Activated CD4-positive, alpha-beta T cell treated with anti-CD3 and anti-CD28 coated beads, Interleukin-2, amount 50 U/mL, for 24 hours (primary cell): ENCODE results near the gene CAMK2N1.

ENCODE experiments used
- DNase-seq, 2 donors: peaks; one replicate each; pipeline ENCODE4 v3.0.0-alpha.2; 2020; ENCODE audit warnings: low read depth in 1 of 2, low spot score in 1 of 2

Gene CAMK2N1

DNA sequence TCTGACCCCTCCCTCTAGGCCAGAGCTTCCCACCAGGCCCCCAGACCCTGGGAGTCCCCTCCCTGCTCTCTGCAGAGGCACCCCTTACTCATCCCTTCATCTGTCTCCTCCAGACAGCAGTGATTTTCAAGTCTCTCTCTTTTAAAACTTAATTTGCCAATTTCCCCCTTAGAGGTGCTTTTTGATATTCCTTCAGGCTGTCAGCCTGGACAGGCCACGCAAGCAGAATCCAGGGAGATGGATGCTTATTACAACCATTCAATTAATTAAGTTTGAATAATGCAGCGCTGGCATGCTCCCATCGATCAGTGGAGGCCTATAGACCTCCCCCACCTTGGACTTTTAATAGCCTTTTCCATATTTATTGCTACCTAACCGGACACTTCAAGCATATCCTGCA lies 6.2 kb downstream of the CAMK2N1 start:
- DNase-seq = no peak

DNA sequence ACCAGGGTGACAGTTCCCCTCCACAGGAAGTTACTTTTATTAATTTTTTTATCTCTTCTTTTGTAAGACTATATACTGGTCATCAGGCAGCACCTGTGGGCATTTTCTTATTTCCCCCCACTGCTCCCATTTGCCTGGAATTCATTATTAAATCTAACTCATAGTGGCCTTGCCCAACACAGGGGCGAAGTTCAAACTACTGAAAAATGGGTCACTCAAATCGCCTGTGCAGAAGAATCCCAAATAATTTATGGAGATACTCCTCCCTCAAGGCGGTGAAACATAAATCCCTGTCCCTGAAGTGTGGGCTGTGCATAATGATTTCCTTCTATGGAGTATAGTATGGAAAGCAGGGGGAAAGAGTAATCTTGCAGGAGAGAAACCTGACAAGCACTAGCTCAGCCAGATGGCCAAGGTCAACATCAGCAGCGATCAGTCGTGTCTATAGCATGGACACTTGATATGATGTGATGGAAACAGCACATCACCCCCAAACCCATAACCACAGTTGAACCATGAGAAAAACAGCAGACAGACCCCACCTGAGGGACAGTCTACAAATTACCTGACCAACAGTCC lies 7.9 kb downstream of the CAMK2N1 start:
- no peak for DNase-seq

DNA sequence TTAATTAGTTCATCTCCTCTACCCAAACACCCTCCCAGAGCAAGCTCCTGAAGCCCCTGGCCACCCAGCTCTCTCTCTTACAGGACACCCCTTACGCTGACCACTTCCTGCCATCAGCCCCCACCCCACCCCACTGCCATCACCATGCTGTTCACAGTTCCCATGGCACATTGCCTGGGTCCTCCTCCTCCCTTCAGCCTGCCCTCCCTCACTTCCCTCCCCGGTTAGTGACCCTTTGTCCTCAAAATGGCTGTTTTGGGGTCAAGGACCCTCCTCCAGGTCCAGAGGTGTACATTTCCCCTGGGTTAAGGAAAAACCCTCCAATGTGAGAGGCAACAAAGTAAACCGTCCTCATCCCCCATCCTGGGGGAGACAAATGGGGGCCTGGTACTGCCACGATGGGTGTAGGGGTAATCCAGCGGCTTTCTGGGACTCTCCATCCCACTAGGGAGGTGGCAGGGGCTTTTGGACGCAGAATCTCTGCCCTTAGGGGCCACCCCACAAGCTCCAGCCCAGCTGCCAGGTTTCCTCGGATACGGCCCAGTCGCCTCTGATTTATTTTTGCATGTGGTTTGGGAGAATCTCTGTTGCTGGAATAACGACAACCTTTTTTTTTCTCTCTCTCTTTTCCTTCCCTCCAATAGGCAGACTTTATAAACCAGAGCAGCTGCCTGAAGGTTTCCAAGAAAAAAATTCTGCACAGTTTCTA lies 8.5 kb downstream of the CAMK2N1 start:
- no peak for DNase-seq

DNA sequence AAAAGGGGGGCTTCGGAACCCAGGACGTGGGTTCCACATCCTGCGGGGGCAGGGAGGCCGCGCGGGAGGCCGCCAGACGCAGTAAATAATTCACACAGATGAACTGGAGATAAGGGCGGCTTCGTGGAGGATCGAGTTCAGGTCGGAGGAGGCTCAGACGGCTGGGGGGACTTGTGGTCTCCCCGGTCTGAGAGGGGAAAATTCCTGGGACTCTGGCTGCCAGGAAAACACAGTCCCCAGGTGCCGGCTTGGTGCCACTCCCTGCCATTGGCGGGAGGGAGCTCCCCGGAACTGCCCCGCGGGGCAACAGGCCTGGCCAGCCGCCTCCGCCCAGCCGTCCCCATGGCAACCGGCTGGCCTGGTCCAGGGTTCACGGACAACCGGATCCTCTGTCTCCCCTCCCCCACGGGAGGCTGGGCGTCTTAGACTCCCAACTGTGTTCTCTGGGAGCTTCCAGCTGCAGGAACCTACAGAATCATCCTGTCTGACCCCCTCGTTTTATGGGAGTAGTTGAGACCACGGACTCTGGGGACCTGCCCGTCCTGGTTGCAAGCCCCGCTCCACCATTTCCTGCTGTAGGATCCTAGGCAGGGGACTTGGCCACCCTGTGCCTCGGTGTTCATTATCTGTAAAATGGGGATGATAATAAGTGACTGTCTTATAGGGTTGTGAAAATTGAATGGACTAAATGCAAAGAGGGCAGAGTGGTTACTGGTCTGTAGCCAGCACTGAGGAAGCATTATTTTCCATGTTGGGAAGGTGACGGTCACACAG lies 9.6 kb downstream of the CAMK2N1 start:
- no peak for DNase-seq

DNA sequence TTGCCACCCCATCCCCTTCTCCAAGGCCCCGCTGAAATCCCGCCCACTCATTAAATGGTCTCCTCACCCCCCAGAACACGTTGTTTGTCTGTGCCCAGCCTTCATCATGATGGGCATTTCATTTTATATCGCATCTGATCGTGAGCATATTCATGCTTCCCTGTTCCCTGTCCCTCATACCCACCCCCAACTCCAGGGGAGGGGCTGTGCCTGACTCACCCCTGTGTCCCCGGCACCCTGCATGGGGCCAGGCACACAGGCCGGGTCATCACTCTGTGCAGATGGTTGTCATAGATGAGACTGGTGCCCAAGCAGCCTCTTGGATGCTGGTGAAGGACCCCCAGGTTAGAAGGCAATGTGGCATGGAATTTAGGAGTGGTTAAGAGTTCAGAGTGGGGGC lies 11.0 kb downstream of the CAMK2N1 start:
- DNase-seq = no peak

DNA sequence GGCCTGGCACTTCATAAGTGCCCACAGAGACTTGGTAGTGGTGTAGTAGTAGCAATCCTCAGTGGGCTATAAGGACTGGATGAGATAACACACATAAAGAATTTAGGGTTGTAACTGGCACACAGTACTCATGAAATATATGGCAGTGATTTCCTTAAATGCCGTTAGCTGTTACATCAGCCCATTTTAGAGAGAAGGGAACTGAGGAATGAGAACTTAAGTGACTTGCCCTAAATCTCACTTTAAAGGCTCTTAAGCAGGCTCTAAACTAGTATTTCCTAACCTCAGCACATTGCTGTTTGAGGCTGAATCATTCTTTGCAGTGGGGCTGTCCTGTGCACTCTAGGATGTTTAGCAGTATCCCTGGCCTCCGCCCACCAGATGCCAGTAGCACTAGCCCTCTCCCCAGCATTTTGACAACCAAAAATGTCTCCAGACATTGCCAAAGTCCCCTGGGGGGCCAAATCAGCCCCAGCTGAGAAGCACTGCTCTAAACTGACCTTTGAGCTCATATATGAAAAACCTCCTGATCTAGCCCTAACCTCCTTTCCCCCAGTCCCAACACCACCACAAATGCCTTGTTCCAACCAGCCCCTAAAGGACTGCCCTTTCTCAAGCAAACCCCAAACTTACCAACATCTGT lies 11.6 kb downstream of the CAMK2N1 start:
- no peak for DNase-seq

DNA sequence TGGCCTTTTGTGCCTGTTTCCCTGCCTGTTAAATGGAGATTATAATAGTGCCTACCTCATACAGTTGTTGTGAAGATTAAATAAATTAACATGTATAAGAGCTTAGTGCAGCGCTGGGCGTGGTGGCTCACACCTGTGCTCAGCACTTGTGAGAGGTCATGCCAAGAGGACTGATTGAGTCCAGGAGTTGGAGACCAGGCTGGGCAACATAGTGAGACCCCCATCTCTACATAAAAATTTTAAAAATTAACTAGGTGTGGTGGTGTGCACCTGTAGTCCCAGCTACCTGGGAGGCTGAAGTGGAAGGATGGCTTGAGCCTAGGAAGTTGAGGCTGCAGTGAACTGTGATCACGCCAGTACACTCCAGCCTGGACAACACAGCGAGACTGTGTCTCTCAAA lies 12.1 kb downstream of the CAMK2N1 start:
- DNase-seq = no peak

DNA sequence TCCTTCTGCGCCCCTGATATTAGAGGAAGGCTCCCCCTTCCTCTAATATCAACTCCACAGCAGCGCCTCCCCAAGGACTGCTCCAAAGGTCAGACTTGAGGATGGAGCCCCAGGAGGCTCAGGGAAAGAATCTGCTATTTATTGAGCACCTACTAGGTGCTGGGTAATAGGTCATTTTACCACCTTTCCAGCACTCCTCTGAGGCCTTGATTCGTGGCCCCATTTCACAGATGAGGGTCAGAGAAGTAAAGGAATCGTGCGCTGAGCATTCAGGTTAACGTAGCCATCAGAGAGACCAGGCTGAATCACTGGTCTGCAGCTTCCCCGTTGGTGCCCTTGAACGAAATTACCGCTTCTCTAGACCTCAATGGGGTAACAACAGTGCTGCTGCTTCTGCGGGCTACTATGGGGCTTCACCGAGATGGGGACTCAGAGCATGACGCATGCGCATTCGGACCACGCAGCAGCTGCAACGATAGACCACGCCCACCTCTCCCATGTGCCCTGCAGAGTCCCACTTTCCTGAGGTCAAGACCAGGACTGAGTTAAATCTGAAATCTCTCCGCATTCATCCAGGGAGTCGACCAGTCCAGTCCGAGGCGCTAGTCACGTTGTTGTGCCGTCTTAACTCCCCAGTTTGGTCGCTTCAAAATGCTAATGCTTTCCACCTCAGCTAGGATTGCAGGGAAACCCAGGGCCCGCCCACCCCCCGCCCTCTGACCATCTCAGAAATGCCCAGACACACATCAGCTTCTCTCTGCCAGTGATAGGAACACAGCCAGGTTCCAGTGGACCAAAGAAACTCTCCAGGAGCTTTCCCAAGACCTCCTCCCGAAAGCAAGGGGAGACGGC lies 12.9 kb downstream of the CAMK2N1 start:
- DNase-seq = no peak

DNA sequence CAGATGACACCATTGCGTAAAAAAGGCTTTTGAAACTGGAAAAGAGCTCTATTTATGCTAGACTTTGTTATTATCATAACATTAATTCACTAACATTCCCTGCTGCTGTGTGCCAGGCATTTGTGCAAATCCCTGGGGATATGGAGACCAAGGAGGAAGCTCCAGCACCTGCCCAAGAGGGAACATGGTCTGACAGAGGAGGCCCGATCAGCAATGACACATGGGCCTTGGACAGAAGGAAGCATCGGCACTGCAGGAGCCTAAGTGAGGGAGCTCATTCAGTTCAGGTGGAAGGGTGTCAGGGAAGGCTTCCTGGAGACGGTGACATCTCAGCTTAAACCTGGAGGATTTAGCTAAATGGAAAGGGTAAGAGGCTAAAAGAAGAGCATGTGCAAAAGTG lies 13.9 kb downstream of the CAMK2N1 start:
- DNase-seq = no peak

DNA sequence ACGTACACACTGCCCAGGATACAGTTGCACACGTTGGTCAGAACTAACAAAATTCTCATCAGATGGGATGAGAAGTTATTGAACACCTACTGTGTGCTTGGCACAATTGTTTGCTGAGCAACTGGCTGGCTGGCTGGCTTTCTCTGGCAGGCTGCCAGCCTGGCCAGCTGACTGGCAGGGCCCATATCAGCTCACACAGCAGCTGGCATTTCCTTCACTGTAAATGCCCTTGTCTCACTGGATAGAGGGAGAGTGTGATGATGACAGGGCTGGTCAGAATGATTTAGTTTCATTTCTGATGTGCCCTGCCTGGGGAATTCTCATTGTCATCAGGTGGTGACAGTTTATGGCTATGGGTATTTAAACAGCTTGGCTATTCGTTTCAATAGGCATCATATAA lies 15.8 kb downstream of the CAMK2N1 start:
- DNase-seq = no peak

DNA sequence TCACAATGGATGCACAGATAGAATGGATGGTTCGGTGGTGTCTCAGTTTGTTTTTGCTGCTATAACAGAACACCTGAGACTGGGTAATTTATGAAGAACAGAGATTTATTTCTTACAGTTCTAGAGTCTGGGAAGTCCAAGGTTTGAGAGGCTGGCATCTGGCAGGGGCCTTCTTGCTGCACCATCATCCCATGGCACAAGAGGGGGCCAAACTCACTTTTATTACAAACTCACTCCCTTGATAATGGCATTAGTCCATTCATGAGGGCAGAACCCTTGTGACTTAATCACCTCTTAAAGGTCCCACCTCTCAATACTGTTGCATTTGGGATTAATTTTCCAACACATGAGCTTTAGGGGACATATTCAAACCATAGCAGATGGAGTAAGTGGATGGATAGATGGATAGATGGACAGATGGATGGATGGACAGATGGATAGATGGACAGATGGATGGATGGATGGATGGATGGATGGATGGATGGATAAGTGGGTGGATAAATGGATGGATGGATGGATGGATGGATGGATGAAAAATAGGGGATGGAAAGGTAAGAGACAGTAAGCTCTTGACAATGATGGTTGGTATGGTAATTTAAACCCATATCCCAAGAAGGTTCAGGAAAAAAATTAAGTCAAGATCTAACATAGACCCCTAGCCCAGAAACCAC lies 16.5 kb downstream of the CAMK2N1 start:
- no peak for DNase-seq

DNA sequence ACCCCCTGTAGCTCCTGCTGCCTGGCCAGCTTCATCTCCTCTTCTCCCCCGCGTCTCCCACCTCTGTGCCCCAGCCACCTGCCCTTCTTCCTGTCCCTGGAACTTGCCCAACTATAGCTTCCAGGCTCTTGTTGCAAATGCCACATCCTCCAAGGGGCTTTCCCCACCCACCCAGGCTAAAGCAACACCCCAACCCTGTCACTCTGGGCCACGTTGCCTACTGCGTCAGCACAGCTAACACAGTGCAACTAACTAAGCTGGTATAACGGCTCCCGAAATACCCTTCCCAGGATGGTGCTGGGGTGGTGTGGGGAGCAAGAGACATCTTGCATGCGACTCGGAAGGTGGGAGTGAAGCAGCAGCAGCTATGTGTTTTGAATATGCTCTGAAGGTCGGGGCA lies 19.7 kb downstream of the CAMK2N1 start:
- DNase-seq = no peak

DNA sequence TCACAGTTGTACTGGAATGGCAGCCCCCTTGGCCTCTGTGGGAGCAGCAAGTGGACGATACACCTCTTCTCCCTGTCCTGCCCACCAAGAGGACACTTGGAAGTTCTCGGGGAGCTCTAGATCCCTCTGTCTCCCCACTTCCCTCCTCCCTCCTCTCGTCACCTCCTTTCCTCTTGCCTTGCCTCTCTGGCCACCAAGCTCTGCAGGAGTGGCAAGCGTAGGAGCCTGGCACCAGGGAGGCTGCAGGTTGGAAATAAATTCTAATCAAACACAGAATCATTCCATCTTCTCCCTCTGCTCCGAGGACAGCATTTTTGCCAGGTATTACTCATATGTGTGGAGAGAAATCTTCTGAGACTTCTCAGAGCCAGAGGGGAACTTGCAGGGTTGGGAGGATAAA lies 20.8 kb downstream of the CAMK2N1 start:
- no peak for DNase-seq

DNA sequence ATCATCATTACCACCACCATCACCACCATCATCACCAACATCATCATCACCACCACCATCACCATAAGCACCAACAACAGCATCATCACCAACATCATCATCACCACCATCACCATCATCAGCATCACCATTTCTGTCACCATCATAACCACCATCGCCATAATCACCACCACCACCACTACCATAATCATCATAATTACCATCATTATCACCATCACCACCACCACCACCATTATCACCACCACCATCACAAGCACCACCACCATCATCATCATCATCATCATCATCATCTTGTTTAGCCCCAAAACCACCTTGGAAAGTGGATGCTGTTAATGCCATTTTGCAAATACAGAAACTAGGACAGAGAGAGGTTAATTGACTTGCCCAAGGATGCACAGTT lies 22.5 kb downstream of the CAMK2N1 start:
- DNase-seq = no peak

DNA sequence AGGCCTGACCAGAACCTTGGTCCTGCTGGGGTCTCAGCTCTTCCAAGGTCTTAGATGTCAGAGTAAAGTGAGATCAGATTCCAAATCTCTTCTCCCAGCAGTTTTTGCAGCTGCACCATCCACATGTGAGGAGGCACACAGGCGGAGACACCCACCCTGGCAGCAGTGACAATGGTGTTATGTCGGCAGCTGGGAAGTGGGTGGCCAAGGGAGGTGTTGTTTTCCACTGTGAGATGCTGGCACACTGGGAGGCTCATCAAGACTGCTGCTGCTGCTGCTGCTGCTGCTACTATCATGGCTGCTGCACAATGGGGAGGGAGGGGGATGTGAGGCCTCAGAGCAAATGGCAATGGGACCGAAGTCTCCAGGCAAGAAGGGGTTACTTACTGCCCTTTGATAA lies 23.6 kb downstream of the CAMK2N1 start:
- DNase-seq = no peak

DNA sequence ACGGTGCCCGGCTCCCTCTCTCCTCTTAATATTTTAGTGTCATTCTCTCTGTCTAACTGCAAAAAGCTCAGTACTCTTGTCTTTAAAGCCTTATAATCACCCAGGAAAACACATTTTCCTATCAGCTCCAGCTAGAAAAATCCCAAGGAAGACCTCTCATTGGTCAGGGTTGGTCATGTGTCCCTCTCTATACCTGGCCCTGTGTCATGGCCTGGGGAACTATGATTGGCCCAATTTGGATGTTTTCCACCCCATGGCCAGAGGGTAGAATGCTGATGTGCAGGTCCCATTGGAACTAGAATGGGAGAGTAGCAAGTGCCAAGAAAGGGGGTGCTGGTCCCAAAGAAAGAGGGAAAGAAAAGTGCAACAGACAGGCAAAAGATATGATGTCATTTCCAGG lies 27.3 kb downstream of the CAMK2N1 start:
- DNase-seq = no peak

DNA sequence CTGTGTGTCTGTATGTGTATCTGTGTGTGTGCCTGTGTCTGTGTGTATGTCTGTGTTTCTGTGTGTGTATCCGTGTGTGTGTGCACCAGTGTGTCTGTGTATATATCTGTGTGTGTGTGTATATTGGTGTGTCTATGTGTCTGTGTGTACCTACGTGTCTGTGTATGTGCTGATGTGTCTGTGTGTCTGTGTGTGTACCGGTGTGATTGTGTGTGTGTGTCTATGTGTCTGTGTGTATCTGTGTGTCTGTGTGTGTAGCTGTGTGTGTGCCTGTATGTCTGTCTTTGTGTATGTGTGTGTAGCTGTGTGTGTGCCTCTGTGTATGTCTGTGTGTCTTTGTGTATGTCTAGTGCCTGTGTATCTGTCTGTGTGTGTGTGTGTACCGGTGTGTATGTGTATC lies 32.0 kb downstream of the CAMK2N1 start:
- no peak for DNase-seq

DNA sequence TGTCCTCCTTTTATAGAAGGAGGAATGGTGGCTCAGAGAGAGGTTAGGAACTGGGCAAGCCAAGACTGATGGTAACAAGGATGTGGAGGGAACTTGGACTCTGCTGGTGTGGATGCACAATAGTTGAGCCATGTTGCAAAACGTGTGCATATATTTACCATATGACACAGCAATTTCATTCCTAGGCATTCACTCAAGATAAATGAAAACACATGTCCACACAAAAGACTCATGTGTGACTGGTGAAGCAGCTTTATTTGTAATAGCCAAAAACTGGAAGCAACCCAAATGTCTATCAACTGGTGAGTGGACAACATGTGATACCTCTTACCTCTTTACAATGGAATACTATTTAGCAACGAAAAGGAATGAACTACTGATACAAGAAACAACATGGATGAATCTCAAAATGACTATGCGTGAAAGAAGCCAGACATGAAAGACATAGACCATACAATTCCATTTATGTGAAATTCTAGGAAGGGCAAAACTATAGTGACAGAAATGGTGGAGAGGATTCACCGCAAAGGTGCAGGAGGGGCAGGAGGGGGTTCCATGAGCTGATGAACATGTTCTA lies 36.2 kb downstream of the CAMK2N1 start:
- DNase-seq = no peak

DNA sequence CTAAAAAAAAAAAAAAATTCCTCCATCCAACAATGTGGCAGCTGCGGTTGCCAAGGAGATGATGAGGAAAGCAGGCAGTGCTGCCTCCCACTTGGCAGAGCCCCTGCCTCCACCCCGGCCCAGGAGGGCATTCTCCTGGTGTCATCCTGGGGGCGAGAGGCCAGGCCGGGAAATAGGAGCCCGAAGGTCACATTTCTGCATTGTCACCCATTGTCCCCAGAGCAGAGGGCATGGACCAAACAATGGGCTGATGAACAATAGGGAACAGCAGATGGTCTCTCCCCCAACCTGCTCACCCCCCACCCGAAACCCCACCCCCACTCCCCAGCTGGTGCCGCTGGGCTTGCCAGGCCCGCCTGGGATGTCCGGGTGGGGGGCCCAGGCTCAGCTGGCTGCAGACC lies 37.3 kb downstream of the CAMK2N1 start:
- no peak for DNase-seq

DNA sequence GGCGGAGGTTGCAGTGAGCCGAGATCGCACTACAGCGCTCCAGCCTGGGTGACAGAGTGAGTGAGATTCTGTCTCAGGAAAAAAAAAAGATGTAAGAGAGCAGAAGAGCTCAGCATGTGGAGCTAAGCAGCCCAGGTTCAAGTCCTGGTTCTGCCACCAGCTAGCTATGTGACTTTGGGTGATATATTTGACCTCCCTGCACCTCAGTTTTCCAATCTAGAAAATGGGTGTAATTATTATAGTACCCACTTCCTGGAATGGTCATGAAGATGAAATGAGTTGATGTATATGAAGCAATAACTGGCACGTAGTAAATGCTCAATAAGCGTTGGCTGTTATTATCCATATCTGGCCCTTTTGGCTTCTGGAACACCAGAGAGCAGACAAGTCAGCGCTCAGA lies 38.2 kb downstream of the CAMK2N1 start:
- no peak for DNase-seq
